ENCODE results near the gene ST14. TPM values are rescaled to one million over a fixed set of nuclear protein-coding genes. Genes with fewer than 3 reads are reported as not detected.
"Not testable (repeated sequence)": the region's sequence is repeated elsewhere in the genome, so short reads cannot be mapped to it uniquely, and the experiment has no call there.

ST14 gene
- total RNA-seq, 1 experiment from 2014 or later: 0.37 TPM

DNA sequence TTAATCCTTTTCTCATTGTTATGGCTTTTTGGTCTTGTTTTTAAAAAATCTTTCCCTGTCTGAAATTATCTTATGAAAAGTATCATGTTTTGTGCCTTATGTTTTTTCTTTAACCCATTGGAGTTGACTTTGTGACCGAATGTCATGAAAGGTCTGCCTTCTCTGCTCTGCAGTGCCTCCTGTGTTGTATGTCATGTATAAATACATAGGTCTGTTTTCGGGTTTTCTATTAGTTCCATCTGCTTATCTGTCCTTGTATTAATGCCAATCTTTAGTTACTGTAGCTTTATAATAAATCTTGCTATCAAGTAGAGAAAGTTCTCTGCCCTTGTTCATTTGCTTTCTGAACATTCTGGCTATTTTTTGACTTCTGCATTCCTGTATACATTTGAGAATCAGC, 82.1 kb downstream of the ST14 start:
- no peak for DNase-seq (ENCODE audit: low read depth)
- in situ Hi-C loops (cut with HindIII; ENCODE audit: low pct_unique_long_range_greater_than_20kb, low sequenced_read_pairs): no loop called here

DNA sequence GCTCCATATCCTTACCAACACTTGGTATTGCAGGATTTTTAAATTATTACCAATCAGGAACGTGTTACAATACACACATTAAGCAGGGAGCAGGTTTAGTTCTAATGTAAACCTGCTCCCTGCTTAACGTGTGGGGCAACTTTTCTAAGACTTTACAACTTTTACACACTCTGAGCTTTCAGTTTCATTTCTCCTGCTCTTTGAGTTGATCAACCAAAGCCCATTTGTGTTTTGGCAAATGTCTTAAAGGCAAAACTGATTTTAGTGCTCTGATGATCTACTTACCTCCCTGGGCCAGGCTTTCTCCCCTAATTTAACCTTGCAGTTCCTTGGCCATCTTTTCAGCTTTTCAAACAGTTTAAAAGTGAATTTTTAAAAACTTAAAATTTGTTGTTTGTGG, 84.2 kb downstream of the ST14 start:
- in situ Hi-C loops (cut with HindIII; ENCODE audit: low pct_unique_long_range_greater_than_20kb, low sequenced_read_pairs): no loop called here
- DNase-seq (ENCODE audit: low read depth): no peak

DNA sequence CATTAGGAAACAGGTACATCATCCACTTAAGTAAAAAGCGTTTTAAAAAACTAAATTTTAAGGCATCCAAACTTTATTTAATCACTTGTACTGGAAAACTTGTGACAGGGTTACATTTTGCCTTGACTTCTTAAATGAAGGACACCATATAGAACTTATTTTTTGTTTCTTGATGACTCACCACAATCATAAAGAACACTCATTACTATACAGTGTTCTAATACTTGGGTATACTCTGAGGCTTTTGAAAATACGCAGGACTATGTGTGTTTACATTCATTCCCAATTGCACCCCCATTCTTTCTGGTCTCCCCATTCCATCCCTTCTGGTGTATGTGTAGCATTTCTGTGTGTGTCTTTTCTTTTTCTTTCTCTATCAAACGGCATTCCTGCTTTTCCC, 85.3 kb downstream of the ST14 start:
- in situ Hi-C loops (cut with HindIII; ENCODE audit: low pct_unique_long_range_greater_than_20kb, low sequenced_read_pairs): no loop called here
- DNase-seq (ENCODE audit: low read depth): no peak

DNA sequence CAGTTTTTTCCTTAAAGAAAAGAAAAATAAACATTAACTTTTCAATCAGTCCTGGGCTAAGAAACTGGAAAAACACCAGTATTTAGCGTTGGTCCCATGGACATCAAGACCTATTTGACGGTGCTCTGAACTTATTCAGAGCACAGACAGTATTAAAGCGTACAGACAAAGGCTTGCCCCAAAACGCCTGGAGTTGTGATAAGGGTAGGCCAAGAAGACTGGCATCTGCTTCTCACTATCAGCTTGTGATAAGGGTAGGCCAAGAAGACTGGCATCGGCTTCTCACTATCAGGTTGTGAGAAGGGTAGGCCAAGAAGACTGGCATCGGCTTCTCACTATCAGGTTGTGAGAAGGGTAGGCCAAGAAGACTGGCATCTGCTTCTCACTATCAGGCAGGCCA, 85.8 kb downstream of the ST14 start:
- in situ Hi-C loops (cut with HindIII; ENCODE audit: low pct_unique_long_range_greater_than_20kb, low sequenced_read_pairs): not testable (repeated sequence)

DNA sequence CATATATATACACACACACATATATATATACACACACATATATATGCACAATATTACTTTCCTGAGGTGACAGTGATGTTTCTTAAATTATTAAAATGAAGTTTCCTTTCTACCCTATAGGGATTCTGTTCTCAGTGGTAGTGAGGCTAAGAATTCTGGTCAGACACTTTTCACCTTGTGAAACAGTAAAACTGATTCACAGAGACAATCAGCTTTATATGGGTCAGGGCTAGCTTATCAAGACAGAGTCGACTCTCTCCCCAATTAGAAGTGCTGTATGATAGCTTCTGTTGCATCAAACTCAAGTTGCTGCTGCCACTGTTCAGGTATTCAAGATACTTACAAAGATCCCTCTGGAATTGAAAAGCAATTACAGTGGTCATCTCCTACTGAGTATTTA, 86.7 kb downstream of the ST14 start:
- in situ Hi-C loops (cut with HindIII; ENCODE audit: low pct_unique_long_range_greater_than_20kb, low sequenced_read_pairs): no loop called here
- DNase-seq (ENCODE audit: low read depth): no peak

More for the DNA sequence above, 85.8 kb downstream of the ST14 start:
- not testable (repeated sequence) for DNase-seq (ENCODE audit: low read depth)

DNA sequence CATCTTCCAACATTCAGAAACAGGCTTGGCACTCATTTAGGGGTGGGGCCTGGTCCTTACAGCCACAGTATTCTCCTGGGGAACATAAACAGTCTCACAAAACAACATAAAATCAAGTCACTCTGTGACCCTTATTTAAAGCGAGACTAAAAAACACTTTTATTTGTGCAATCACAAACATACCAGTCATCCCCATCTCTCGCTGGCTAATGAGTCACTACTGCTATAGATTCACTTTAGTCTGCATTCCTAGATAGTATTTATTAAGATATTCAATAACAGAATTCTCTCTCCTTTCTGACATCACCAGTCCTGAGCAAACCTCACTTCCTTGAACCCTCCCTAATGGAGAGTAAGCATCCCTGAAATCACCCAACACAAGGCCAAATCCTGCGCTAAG, 87.2 kb downstream of the ST14 start:
- no peak for DNase-seq (ENCODE audit: low read depth)
- in situ Hi-C loops (cut with HindIII; ENCODE audit: low pct_unique_long_range_greater_than_20kb, low sequenced_read_pairs): no loop called here

DNA sequence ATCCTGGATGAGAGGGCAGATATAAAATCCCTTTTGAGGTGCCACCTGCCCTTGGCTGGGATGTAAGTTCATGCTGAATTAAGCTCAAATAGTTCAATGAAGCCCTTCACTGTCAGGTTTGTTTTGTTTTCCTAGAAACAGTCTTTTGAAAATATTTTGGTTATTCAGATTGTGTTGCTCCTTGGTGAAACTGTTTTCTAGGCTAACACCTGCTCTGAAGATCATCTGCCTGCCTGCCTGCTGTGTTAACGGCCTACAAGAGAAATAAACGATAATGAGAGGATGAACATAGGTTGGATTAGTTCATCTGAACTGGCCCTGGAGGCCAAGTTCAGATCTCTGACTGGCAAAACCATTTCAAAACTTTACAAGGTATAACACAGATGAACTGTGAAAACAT, 87.7 kb downstream of the ST14 start:
- in situ Hi-C loops (cut with HindIII; ENCODE audit: low pct_unique_long_range_greater_than_20kb, low sequenced_read_pairs): no loop called here
- no peak for DNase-seq (ENCODE audit: low read depth)

DNA sequence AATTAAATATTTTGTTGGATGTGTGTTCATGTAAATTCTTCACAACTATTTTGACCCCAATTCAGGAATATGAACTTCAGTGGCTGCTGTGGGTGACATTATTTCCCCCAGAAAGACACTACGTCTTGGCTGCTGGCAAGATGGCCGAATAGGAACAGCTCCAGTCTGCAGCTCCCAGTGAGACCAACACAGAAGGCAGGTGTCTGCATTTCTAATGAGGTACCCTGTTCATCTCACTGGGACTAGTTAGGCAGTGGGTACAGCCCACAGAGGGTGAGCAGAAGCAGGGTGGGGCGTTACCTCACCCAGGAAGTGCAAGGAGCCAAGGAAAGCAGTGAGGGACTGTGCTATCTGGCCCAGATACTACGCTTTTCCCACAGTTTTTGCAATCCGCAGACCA, 89.8 kb downstream of the ST14 start:
- no peak for DNase-seq (ENCODE audit: low read depth)
- in situ Hi-C loops (cut with HindIII; ENCODE audit: low pct_unique_long_range_greater_than_20kb, low sequenced_read_pairs): no loop called here

DNA sequence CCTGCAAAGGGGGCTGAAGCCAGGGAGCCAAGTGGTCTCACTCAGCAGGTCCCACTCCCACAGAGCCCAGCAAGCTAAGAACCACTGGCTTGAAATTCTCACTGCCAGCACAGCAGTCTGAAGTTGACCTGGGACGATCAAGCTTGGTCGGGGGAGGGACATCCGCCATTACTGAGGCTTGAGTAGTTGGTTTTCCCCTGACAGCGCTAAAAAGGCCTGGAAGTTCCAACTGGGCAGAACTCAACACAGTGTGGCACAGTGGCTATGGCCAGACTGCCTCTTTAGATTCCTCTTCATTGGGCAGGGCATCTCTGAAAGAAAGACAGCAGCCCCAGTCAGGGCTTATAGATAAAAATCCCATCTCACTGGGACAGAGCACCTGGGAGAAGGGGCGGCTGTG, 90.3 kb downstream of the ST14 start:
- DNase-seq (ENCODE audit: low read depth); in situ Hi-C loops (cut with HindIII; ENCODE audit: low pct_unique_long_range_greater_than_20kb, low sequenced_read_pairs): not testable (repeated sequence)

DNA sequence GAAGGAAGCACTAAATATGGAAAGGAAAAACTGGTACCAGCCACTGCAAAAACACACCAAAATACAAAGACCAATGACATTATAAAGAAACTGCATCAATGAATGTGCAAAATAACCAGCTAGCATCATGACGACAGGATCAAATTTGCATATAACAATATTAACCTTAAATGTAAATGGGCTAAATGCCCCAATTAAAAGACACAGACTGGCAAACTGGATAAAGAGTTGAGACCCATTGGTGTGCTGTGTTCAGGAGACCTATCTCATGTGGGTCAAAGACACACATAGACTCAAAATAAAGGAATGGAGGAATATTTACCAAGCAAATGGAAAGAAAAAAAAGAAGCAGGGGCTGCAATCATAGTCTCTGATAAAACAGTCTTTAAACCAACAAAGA, 92.2 kb downstream of the ST14 start:
- DNase-seq (ENCODE audit: low read depth); in situ Hi-C loops (cut with HindIII; ENCODE audit: low pct_unique_long_range_greater_than_20kb, low sequenced_read_pairs): not testable (repeated sequence)

Other genes with a start within 250 kb of the ST14 start
- 0.70 and 1.5 TPM in 2 replicates for gene PRDM10, start 156.9 kb upstream of the ST14 start, total RNA-seq (2014; rRNA removed; shearing (Covaris generic); ENCODE audit: low replicate concordance)
- 143 and 169 TPM in 2 replicates for gene APLP2, start 89.9 kb upstream of the ST14 start, total RNA-seq (2014; rRNA removed; shearing (Covaris generic); ENCODE audit: low replicate concordance)
- gene ZBTB44, start 155.1 kb downstream of the ST14 start, total RNA-seq (2014; rRNA removed; shearing (Covaris generic); ENCODE audit: low replicate concordance): 23.8 and 25.5 TPM in 2 replicates